Measurements from ENCODE around the gene TTLL12.
A peak's percentile ranks its signal among the peaks of the same experiment; 100 is the strongest.

Gene TTLL12

DNA sequence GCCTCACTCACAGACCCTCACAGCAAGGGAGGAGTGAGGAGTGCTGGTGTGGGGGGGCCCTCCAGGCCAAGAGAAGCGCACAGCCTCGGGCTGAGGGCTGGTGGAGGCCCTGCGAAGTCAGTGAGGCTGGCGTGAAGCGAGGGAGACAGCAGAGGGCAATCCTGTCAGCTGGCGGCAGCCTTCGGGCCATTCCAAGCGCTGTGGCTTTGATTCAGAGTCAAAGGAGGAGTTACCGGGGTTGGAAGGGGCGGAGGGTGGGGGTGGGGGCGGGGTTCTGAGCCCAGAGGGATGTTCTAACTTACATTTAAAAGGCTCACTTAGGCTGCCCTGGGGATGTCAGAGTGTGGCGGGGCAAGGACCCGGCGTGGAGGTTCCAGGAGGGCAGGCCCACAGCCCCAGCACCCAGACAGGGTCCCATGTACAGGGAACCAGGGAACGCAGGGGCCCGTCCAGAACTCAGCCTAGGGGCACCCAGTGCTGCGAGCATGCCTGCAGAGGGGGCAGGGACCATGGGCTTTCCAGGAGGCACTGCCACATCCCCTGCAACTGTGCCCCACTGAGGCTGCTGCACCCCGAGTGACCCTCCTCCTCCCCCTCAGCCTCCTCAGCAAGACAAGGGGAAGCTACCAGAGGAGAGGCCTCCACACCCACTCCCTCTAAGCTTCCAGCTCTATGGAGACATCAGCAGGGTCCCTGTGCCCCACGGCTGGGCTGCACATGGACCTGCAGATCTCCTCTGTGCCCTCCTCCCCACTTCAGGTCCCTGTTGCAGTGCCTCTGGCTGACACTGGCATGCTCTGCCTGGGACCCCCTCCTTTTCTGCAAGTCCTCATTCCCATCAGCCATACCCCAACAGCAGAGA is 39.7 kb upstream of the TTLL12 start:
- peak; percentile 73 for DNase-seq
- no peaks in the 10 kb centered on the region for H3K27me3 ChIP-seq
- TF ChIP-seq, protein P1, sequence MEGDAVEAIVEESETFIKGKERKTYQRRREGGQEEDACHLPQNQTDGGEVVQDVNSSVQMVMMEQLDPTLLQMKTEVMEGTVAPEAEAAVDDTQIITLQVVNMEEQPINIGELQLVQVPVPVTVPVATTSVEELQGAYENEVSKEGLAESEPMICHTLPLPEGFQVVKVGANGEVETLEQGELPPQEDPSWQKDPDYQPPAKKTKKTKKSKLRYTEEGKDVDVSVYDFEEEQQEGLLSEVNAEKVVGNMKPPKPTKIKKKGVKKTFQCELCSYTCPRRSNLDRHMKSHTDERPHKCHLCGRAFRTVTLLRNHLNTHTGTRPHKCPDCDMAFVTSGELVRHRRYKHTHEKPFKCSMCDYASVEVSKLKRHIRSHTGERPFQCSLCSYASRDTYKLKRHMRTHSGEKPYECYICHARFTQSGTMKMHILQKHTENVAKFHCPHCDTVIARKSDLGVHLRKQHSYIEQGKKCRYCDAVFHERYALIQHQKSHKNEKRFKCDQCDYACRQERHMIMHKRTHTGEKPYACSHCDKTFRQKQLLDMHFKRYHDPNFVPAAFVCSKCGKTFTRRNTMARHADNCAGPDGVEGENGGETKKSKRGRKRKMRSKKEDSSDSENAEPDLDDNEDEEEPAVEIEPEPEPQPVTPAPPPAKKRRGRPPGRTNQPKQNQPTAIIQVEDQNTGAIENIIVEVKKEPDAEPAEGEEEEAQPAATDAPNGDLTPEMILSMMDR (IDR thresholded peaks at IDR 0.05; ENCODE audit: low read depth, low read length): peak; percentile 32; the same call in 1 of the 2 replicates
- H3K36me3 ChIP-seq: no peaks in the 10 kb centered on the region
- no peak overlapping the region for H3K4me3 ChIP-seq (ENCODE audit: low read depth, low read length)
- H3K9me3 ChIP-seq: no peaks in the 10 kb centered on the region
- H3K4me1 ChIP-seq: peaks cover 21% of the 10 kb centered on the region

DNA sequence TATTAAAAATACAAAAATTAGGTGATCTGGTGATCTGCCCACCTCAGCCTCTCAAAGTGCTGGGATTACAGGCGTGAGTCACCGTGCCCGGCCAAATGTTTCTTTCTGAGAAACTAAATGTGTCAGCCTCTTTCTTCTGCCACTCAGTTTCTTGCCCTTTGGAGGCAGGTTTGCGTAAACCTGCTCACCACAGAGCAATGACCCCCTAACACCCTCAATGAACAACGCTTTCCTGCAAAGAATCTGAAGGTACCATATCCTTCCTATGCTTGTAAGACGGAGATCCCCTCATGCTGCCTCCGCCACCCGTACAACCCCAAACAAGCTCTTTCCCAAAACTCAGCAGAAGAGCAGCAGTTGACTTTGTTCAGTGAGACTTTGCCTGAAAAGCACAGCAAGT is 38.7 kb upstream of the TTLL12 start:
- H3K4me1 ChIP-seq: peaks cover 19% of the 10 kb centered on the region
- no peak overlapping the region for H3K4me3 ChIP-seq (ENCODE audit: low read depth, low read length)
- DNase-seq: no peak
- TF ChIP-seq, protein P1 (IDR thresholded peaks at IDR 0.05; ENCODE audit: low read depth, low read length): no peak
- no peaks in the 10 kb centered on the region for H3K9me3 ChIP-seq
- H3K27me3 ChIP-seq: no peaks in the 10 kb centered on the region
- H3K36me3 ChIP-seq: no peaks in the 10 kb centered on the region

DNA sequence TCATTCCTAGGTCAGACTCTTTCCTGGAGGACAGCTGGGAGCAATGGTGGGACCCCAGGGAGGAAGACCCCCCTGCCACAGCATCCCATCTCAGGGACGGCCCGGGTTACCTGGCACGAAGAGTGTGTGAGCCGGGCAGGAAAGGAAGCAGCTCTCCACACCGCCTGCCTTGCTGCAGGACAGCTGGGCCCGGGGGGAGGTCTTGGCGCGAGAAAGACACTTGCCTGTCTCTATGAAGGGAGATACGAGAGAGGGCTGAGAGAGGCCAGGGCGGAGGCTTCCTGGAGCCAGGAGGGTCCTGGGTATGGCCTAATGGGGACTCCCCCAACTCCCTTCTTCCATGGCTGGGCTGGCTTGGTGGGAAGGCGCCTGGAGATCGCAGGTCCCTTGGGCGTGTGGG is 36.1 kb upstream of the TTLL12 start:
- Histone ChIP-seq H3K4me3 (ENCODE audit: low read depth, low read length) (no peak overlapping the region), H3K9me3 (no peaks in the 10 kb centered on the region), H3K4me1 (peaks cover 19% of the 10 kb centered on the region), H3K36me3 (peaks cover 3% of the 10 kb centered on the region), H3K27me3 (no peaks in the 10 kb centered on the region)
- TF ChIP-seq, protein P1 (IDR thresholded peaks at IDR 0.05; ENCODE audit: low read depth, low read length): no peak
- no peak for DNase-seq

DNA sequence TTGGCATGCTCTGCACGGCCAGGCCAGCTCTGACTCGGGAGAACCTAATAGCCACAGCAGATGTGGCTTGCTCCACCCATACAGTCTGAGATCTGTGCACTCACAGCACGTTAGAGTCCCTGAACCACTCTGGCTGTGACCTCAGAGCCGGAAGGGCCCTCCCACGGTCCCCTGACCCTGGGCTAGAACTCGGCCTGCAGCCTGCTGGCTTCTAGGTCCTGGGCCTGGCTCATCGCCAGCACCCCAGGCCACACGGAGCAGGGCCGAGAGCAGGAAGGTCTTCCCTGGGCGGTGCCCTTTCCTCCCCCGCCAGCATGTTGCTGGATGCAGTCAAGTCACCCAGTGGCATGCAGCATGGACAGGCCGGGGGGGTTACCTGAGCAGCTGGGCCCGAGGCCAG is 35.3 kb upstream of the TTLL12 start:
- TF ChIP-seq, protein P1 (IDR thresholded peaks at IDR 0.05; ENCODE audit: low read depth, low read length): no peak
- DNase-seq: peak; percentile 66
- no peaks in the 10 kb centered on the region for H3K9me3 ChIP-seq
- H3K27me3 ChIP-seq: no peaks in the 10 kb centered on the region
- H3K36me3 ChIP-seq: peaks cover 5% of the 10 kb centered on the region
- H3K4me1 ChIP-seq: peaks cover 19% of the 10 kb centered on the region
- no peak overlapping the region for H3K4me3 ChIP-seq (ENCODE audit: low read depth, low read length)

DNA sequence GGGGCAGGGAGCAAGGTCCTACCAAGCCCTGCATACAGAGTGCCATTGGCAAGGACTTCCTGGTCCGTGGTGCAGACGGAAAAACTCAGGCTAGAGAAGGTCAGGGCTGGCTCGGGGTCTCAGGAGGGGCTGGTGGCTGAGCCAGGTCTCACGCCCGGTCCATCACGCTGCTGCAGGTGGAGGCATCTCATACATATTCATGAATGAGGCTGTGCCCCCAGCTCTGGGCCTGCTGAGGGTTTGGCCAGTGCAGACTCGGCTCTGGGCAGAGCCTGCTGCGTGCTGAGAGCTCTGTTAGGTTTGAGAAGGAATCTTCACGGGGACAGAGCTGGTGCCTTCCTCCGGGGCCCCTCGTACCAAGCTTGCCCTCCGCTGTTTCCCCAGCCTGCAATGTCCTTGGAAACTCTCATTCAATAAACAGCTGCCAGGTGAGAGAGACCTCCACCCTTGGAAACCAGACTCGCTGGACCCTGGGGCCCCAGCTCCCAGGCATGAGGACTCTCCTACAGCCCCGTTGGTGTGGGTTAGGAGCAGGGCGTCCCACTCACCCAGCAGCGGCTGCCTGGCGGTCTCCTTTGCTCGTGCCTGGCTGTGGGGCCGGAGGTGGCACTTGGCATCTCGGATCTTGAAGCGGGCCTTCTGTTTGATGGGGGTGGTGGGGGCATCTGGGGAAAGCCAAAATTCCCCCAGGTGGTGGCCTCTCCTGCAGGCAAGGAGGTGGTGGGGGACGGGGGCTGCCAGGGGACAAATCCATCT is 33.9 kb upstream of the TTLL12 start:
- TF ChIP-seq, protein P1 (IDR thresholded peaks at IDR 0.05; ENCODE audit: low read depth, low read length): no peak
- no peaks in the 10 kb centered on the region for H3K27me3 ChIP-seq
- H3K4me1 ChIP-seq: peaks cover 8% of the 10 kb centered on the region
- H3K9me3 ChIP-seq: no peaks in the 10 kb centered on the region
- H3K36me3 ChIP-seq: peaks cover 5% of the 10 kb centered on the region
- DNase-seq: no peak
- no peak overlapping the region for H3K4me3 ChIP-seq (ENCODE audit: low read depth, low read length)

DNA sequence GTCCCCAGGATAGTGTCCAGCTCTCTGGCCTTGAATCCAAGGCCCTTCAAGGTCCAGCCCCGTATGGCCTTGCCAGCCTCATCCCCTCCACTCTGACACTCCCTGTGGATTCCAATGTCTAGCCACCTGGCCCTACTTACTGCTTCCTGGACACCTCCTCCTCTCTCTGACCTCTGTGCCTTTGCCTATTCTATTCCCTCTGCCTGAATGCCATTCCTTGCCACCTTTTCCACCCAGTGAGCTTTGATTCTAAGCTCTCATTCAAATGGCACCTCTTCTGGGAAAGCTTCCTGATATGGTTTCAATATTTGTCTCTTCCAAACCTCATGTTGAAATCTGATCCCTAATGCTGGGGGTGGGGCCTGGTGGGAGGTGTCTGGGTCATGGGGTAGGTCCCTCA is 31.9 kb upstream of the TTLL12 start:
- Histone ChIP-seq H3K36me3 (peaks cover 5% of the 10 kb centered on the region), H3K9me3 (no peaks in the 10 kb centered on the region), H3K4me1 (peaks cover 8% of the 10 kb centered on the region), H3K27me3 (no peaks in the 10 kb centered on the region), H3K4me3 (ENCODE audit: low read depth, low read length) (no peak overlapping the region)
- TF ChIP-seq, protein P1 (IDR thresholded peaks at IDR 0.05; ENCODE audit: low read depth, low read length): no peak
- no peak for DNase-seq

Data from BE2C (cell line).